ENCODE results near the gene ABHD15.

Gene ABHD15

GRCh38 chr17:29582254-29582765 is 15.5 kb upstream of the ABHD15 start:
- DNase-seq (ENCODE audit: low spot score), result no peak

GRCh38 chr17:29581583-29582253 is 14.9 kb upstream of the ABHD15 start:
- no peak for DNase-seq (ENCODE audit: low spot score)

- no peak for DNase-seq (ENCODE audit: low spot score)
These were observed 13.3 kb upstream of the ABHD15 start for GRCh38 chr17:29579866-29580771.

GRCh38 chr17:29578626-29579485 is 12.0 kb upstream of the ABHD15 start:
- no peak for DNase-seq (ENCODE audit: low spot score)

GRCh38 chr17:29577385-29578211 is 10.8 kb upstream of the ABHD15 start:
- DNase-seq (ENCODE audit: low spot score), result no peak

- DNase-seq (ENCODE audit: low spot score), result no peak
These were observed 10.1 kb upstream of the ABHD15 start for GRCh38 chr17:29577001-29577370.

GRCh38 chr17:29576214-29577000 is 9.6 kb upstream of the ABHD15 start:
- no peak for DNase-seq (ENCODE audit: low spot score)

GRCh38 chr17:29575511-29576213 is 8.8 kb upstream of the ABHD15 start:
- DNase-seq (ENCODE audit: low spot score), result no peak

- no peak for DNase-seq (ENCODE audit: low spot score)
These were observed 8.1 kb upstream of the ABHD15 start for GRCh38 chr17:29574732-29575510.

GRCh38 chr17:29573871-29574731 is 7.3 kb upstream of the ABHD15 start:
- DNase-seq (ENCODE audit: low spot score), result no peak

- no peak for DNase-seq (ENCODE audit: low spot score)
These were observed 6.7 kb upstream of the ABHD15 start for GRCh38 chr17:29573558-29573869.

- DNase-seq (ENCODE audit: low spot score), result no peak
These were observed 6.1 kb upstream of the ABHD15 start for GRCh38 chr17:29572691-29573557.

- DNase-seq (ENCODE audit: low spot score), result no peak
These were observed 5.2 kb upstream of the ABHD15 start for GRCh38 chr17:29571883-29572681.

GRCh38 chr17:29571486-29571882 is 4.6 kb upstream of the ABHD15 start:
- DNase-seq (ENCODE audit: low spot score), result no peak

- no peak for DNase-seq (ENCODE audit: low spot score)
These were observed 3.7 kb upstream of the ABHD15 start for GRCh38 chr17:29570521-29570920.

- no peak for DNase-seq (ENCODE audit: low spot score)
These were observed 2.6 kb upstream of the ABHD15 start for GRCh38 chr17:29569245-29569950.
